ENCODE measurements around the gene TRPM7.

The TRPM7 gene

GRCh38 chr15:50562735-50563640, 123.6 kb downstream of the TRPM7 start:
- DNase-seq: no peak

- no peak for DNase-seq
These were observed 128.6 kb downstream of the TRPM7 start for GRCh38 chr15:50558012-50558411.

GRCh38 chr15:50556642-50557371, 129.8 kb downstream of the TRPM7 start:
- DNase-seq: no peak

GRCh38 chr15:50552238-50552637, 134.4 kb downstream of the TRPM7 start:
- DNase-seq: no peak

- DNase-seq: no peak
These were observed 137.3 kb downstream of the TRPM7 start for GRCh38 chr15:50549326-50549725.

GRCh38 chr15:50546566-50546965, 140.0 kb downstream of the TRPM7 start, which contains the start of gene USP50:
Gene USP50 (minus strand): TSS chr15:50546666. CDS start chr15:50546525, 141 bp downstream.
- no peak for DNase-seq

- DNase-seq: no peak
These were observed 142.2 kb downstream of the TRPM7 start for GRCh38 chr15:50544368-50544767.

GRCh38 chr15:50543556-50543955, 143.0 kb downstream of the TRPM7 start:
- DNase-seq: no peak

GRCh38 chr15:50542887-50543210, 143.7 kb downstream of the TRPM7 start:
- DNase-seq: no peak

GRCh38 chr15:50531766-50532165, 154.8 kb downstream of the TRPM7 start:
- DNase-seq: no peak

- DNase-seq: no peak
These were observed 155.4 kb downstream of the TRPM7 start for GRCh38 chr15:50531163-50531562.

- DNase-seq: no peak
These were observed 162.7 kb downstream of the TRPM7 start for GRCh38 chr15:50523851-50524251.

- no peak for DNase-seq
These were observed 166.7 kb downstream of the TRPM7 start for GRCh38 chr15:50519740-50520425.

GRCh38 chr15:50513001-50513400, 173.6 kb downstream of the TRPM7 start:
- no peak for DNase-seq

All from SHP77 (cell line).